ENCODE data around the gene LPCAT3. TPM values are rescaled to one million over a fixed set of nuclear protein-coding genes. Genes with fewer than 3 reads are reported as not detected.

LPCAT3 gene
- total RNA-seq, 1 experiment from 2014 or later, result 45.8 TPM

GRCh38 chr12:7031306-7031705 is 13.0 kb upstream of the LPCAT3 start (continued):
- TF ChIP-seq CTCF (IDR thresholded peaks at IDR 0.05 in 2 of 3, conservative IDR thresholded peaks at IDR 0.05 in 1 of 3; ENCODE audit: borderline replicate concordance in 1 of 3, insufficient read depth in 1 of 3, low read depth in 2 of 3, low read length in 2 of 3), result no peak
- no peak for TF ChIP-seq ATF3 (IDR thresholded peaks at IDR 0.05)
- TF ChIP-seq CEBPB (IDR thresholded peaks at IDR 0.05; ENCODE audit: low read depth), result no peak
- TF ChIP-seq POLR2A (IDR thresholded peaks at IDR 0.05; ENCODE audit: borderline replicate concordance, extremely low read depth, insufficient read depth, insufficient read length), result no peak
- no peak for TF ChIP-seq TCF7L2 (IDR thresholded peaks at IDR 0.05; ENCODE audit: borderline replicate concordance, extremely low read depth, insufficient read depth, insufficient read length)

DNA sequence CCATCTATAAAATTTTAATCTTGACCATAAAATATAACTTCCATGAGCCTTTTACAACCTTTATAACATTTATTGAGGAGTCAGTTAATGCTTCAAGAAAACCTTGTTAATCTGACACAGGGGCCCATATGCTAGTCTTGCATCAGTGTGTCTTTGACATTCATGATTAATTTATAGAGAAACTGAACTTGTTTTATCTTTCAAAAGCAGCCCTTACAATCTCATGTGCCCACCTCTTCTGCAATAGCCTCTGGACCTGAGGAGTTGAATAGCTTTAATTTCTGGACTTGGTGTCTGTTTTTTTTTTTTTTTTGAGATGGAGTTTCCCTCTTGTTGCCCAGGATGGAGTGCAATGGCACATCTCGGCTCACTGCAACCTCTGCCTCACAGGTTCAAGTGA is 8.6 kb upstream of the LPCAT3 start:
- DNase-seq (ENCODE audit: low read depth, low spot score) (no peak), ATAC-seq (no peak)
- BruUV-seq (replicated peaks), result no TSS peak
- CTCF ChIA-PET, result interaction anchor here (0.8 kb wide), 1 partner anchor 8 kb away, joined by 3 read pairs; the partner anchor contains the start of gene LPCAT3
- no peak overlapping the region for H3K27ac ChIP-seq (ENCODE audit: low read depth, low read length)
- no peak overlapping the region for H3K4me2 ChIP-seq (ENCODE audit: low read length)
- no peaks in the 10 kb centered on the region for H3K79me2 ChIP-seq (ENCODE audit: insufficient read depth, low read length)
- H3K36me3 ChIP-seq (ENCODE audit: control insufficient read depth in 1 of 2, insufficient read depth in 2 of 2, low read length in 2 of 2), result no peaks in the 10 kb centered on the region
- peaks cover 0 to 5% of the 10 kb centered on the region in 2 experiments; a peak in 3 of 4 replicates for H3K4me1 ChIP-seq (ENCODE audit: control insufficient read depth in 1 of 2, insufficient read depth in 2 of 2, low read length in 2 of 2)
- no peak overlapping the region for H2AFZ ChIP-seq (ENCODE audit: low read depth, low read length, poor library complexity, severe bottlenecking)
- no peak overlapping the region for H3K4me3 ChIP-seq (replicated peaks in 1 of 2; ENCODE audit: low read depth in 1 of 2, low read length in 2 of 2)
- H4K20me1 ChIP-seq (ENCODE audit: insufficient read depth), result no peaks in the 10 kb centered on the region
- H3K9me2 ChIP-seq (ENCODE audit: insufficient read depth), result no peaks in the 10 kb centered on the region
- H3K27me3 ChIP-seq (ENCODE audit: insufficient read depth, low read length), result no peaks in the 10 kb centered on the region
- H3K9me3 ChIP-seq (ENCODE audit: control insufficient read depth in 1 of 2, insufficient read depth in 1 of 2, low read depth in 1 of 2, low read length in 2 of 2), result no peaks in the 10 kb centered on the region
- H3K9ac ChIP-seq (ENCODE audit: low read length), result no peak overlapping the region
- RAD21 ChIA-PET (ENCODE audit: low non-redundant PET in 1 of 2, low total read pairs in 2 of 2, uncharacterized antibody in 2 of 2, unreplicated experiment in 2 of 2), result no interaction called here
- POLR2A ChIA-PET, result interaction anchor here (1.2 kb wide), 1 partner anchor 8 kb away, joined by 4 read pairs; the partner anchor contains the start of gene LPCAT3
- intact Hi-C loops (cut with micrococcal nuclease), result no loop called here
- TF ChIP-seq JUND (IDR thresholded peaks at IDR 0.05), result no peak
- TF ChIP-seq CTCF (IDR thresholded peaks at IDR 0.05 in 2 of 3, conservative IDR thresholded peaks at IDR 0.05 in 1 of 3; ENCODE audit: borderline replicate concordance in 1 of 3, insufficient read depth in 1 of 3, low read depth in 2 of 3, low read length in 2 of 3), result no peak
- no peak for TF ChIP-seq ZNF274 (IDR thresholded peaks at IDR 0.05; ENCODE audit: low read depth, low read length)
- TF ChIP-seq POLR2A (IDR thresholded peaks at IDR 0.05; ENCODE audit: borderline replicate concordance, extremely low read depth, insufficient read depth, insufficient read length), result no peak
- no peak for TF ChIP-seq SP1 (IDR thresholded peaks at IDR 0.05; ENCODE audit: low read depth)
- TF ChIP-seq SRF (IDR thresholded peaks at IDR 0.05; ENCODE audit: low read depth), result no peak
- TF ChIP-seq TCF7L2 (IDR thresholded peaks at IDR 0.05; ENCODE audit: borderline replicate concordance, extremely low read depth, insufficient read depth, insufficient read length), result no peak
- TF ChIP-seq RAD21 (IDR thresholded peaks at IDR 0.05; ENCODE audit: low read depth), result no peak
- no peak for TF ChIP-seq EZH2 (IDR thresholded peaks at IDR 0.05)
- TF ChIP-seq CEBPB (IDR thresholded peaks at IDR 0.05; ENCODE audit: low read depth), result no peak
- TF ChIP-seq, protein P1, sequence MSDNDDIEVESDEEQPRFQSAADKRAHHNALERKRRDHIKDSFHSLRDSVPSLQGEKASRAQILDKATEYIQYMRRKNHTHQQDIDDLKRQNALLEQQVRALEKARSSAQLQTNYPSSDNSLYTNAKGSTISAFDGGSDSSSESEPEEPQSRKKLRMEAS (IDR thresholded peaks at IDR 0.05), result no peak
- TF ChIP-seq, protein P2, sequence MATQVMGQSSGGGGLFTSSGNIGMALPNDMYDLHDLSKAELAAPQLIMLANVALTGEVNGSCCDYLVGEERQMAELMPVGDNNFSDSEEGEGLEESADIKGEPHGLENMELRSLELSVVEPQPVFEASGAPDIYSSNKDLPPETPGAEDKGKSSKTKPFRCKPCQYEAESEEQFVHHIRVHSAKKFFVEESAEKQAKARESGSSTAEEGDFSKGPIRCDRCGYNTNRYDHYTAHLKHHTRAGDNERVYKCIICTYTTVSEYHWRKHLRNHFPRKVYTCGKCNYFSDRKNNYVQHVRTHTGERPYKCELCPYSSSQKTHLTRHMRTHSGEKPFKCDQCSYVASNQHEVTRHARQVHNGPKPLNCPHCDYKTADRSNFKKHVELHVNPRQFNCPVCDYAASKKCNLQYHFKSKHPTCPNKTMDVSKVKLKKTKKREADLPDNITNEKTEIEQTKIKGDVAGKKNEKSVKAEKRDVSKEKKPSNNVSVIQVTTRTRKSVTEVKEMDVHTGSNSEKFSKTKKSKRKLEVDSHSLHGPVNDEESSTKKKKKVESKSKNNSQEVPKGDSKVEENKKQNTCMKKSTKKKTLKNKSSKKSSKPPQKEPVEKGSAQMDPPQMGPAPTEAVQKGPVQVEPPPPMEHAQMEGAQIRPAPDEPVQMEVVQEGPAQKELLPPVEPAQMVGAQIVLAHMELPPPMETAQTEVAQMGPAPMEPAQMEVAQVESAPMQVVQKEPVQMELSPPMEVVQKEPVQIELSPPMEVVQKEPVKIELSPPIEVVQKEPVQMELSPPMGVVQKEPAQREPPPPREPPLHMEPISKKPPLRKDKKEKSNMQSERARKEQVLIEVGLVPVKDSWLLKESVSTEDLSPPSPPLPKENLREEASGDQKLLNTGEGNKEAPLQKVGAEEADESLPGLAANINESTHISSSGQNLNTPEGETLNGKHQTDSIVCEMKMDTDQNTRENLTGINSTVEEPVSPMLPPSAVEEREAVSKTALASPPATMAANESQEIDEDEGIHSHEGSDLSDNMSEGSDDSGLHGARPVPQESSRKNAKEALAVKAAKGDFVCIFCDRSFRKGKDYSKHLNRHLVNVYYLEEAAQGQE (IDR thresholded peaks at IDR 0.05; ENCODE audit: low read depth), result no peak
- no peak for TF ChIP-seq ELF1 (IDR thresholded peaks at IDR 0.05; ENCODE audit: borderline replicate concordance, low read depth)
- no peak for TF ChIP-seq SIN3A (IDR thresholded peaks at IDR 0.05; ENCODE audit: low read depth)
- TF ChIP-seq YY1 (IDR thresholded peaks at IDR 0.05; ENCODE audit: extremely low read depth, insufficient replicate concordance, low read depth, low read length), result no peak
- no peak for TF ChIP-seq FOSL1 (IDR thresholded peaks at IDR 0.05; ENCODE audit: low read depth)

Data from HCT116 (cell line).